Amygdala (tissue), 56 donors: ENCODE measurements around the gene CNTNAP2.
A peak's percentile ranks its signal among the peaks of the same experiment; 100 is the strongest.

ENCODE experiments used
- DNase-seq, 56 donors: peaks; one replicate each; lab custom pipeline; 2025; lab: John Stamatoyannopoulos, UW

Gene CNTNAP2

DNA sequence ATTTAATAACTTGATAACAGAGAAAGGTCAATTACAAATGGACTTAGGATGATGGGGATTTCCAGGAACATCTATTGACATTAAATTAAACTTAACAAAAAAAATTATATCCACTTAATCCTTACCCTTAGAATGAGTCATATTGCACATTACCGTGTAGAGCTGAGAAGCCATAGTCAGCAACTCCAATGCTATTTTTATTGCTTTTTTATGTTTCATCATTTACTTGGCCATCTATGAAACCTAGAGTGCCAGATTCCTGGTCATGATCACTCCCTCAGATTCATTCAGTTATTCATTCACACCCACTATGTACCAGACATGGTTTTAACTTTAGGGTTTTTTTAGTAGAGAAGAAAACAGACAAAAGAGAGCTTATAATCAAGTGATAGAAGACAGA, 1180.4 kb downstream of the CNTNAP2 start:
- DNase-seq, result no peak

GRCh38 chr7:147298611-147299043, 1182.0 kb downstream of the CNTNAP2 start:
- DNase-seq, result no peak

DNA sequence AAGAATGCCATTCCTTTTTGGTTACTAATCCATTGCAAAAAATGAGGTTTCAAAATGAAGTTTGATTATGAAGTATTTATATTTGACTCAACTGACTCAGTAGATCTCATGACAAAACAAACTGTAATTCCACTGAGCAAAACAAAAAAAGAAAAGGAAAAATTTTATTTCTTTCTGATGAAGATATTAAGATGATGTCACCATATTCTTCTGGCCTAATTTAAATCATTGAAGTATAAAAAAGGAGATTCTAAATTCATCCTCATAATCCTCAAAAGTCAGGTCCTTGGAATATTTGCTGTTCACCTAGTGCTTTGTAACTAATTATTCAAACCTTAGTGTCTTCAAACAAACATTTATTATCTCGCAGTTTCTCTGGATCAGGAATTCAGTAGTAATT, 1183.7 kb downstream of the CNTNAP2 start:
- no peak for DNase-seq

- DNase-seq, result no peak
Measured at GRCh38 chr7:147304376-147304775, 1187.8 kb downstream of the CNTNAP2 start.

DNA sequence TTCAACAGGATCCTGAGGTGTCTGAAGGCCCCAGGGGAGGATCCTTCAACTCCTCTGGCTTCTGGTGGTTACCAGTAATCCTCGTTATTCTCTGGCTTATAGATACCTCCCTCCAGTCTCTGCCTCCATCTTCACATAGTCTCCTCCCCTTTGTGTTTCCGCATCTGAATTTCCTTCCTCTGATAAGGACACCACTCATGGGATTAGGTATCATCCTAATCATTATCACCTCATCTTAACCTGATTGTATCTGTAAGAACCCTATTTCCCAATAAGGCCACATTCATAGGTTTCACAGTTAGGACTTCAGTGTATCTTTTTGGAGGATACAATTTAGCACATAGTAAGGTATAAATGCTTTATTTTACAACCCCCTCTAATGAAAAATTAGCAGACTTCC, 1189.2 kb downstream of the CNTNAP2 start:
- DNase-seq, result no peak

- no peak for DNase-seq
Measured at GRCh38 chr7:147308539-147308938, 1191.9 kb downstream of the CNTNAP2 start.

- no peak for DNase-seq
Measured at GRCh38 chr7:147311336-147311735, 1194.7 kb downstream of the CNTNAP2 start.

DNA sequence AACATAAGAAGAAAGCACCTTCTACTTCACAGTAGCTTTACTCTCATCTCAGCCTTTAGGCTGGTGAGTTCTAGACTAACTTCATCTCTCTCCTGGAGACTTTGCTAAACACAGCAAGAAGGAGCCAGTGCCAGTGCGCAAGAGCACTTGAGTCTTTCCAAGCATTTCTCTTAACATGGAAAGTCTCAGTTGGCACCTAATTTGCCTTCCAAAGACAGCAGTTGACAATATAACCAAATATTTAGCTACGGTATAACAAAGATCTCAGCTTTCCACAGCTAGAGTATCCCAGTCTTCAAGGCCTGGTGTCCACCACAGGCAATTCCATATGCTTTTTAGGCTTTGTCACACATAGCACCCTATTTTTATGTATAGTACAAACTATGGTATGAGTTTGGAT, 1204.9 kb downstream of the CNTNAP2 start:
- no peak for DNase-seq

DNA sequence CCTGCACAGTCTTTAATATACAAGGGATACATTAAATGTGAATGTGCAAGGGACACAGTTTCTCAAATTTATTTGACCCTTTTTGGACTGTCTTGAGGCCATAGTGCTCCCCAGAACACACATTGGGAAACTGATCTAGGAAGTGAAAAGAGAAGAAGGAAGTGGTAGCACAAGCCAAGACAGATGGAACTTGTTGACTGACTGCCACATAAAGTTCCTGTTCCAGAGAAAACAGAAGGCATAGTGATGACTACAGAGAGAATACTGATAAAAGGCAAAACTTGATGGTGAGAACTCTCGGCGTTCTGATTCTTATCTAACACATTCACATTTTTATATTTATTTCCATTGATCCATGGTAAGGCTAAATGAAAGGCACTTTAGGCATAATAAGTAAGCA, 1216.4 kb downstream of the CNTNAP2 start:
- peak in 1 of 56 donors; percentile 12 for DNase-seq

DNA sequence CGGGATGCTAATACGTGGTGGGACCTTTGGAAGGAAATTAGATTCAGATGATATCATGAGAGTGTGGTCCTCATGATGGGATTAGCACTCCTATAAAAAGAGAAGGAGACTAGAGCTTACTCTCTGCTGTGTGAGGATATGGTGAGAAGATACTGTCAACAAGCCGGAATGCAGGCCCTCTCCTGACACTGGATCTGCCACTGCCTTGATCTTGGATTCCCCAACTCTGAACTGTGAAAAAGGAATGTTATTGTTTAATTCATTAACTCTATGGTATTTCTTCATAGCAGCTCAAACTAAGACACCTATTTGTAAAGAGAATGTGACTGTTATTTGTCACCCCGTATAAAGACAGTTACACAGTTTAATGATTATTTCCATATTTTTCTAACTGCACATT, 1246.5 kb downstream of the CNTNAP2 start:
- DNase-seq, result no peak

DNA sequence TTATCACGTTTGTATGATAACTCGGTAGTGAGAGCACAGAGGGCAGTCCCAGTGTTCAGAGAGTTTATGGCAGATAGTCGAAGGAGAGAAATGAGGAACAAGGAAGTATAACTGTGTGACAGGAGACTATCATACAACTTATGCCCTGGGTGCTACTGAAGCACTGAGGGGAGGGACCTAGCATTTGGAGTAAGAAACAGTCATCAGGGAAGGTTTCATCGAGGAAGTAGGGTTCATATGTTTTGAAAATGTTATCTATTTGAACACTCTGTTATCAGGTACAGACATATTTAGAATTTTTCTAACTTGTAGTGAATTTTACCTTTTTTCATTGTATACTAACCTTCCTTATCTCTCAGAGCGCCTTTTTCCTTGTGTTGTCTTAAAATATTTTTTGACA, 1259.6 kb downstream of the CNTNAP2 start:
- no peak for DNase-seq

DNA sequence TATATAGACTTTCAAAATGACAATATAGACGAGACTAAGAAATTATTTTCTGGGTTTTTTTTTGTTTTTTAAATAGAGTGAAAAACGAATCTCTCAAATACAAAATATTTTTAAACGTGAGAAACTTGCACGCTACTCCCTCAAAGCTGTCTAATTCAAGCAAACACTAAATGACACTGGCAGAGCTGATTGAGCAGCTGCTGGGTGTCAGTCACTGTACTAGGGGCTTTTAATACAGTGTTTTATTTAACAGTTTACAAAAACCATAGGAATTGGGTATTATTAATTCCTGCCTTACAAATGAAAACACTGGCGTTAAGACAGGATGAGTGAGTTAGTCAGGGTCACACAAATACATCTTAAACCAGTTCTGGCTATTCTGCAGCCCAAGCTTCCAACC, 1264.3 kb downstream of the CNTNAP2 start:
- DNase-seq, result no peak

GRCh38 chr7:147394329-147394728, 1277.7 kb downstream of the CNTNAP2 start:
- no peak for DNase-seq

DNA sequence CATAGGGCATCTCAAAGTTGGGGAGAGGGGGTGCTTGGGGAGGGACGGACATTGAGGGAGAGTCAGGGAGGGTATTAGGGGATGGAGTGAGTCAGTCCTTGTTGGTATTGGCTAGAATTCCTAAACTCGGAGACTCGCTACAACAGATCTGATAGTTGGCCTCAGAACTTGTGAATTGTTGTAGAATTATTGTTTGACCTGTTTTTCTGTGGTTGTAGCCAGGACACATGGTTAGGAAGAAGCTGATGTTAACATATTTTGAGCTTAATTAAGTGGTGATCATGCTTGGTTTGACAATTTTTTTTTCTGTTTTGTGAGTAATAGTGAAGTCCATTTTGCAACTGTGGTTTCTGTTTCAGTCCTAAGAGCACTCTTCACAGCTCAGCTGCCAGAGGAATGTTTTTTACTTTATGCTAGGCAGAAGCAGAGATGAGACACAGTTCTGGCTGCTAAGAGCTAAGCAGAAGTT, 1283.7 kb downstream of the CNTNAP2 start:
- DNase-seq, result no peak

- DNase-seq, result no peak
Measured at GRCh38 chr7:147400925-147401324, 1284.3 kb downstream of the CNTNAP2 start.

DNA sequence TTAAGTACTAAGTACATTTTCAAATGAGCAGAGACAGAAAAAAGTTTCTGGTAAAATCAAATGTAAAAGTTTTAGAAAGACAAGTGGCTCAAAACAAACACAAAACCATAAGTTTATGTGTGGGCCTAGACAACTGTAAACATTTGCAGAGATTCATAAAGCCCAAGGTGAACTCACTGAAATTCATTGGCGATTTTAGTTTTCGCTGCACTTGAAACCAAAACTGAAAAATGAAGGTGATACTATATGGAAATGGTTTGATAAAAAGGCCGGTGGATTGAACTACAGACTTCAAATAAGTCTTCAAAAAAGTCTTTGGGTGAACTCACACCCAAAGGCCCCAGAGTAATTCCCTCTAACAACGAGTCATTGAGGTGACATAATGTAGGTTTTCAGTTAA, 1289.0 kb downstream of the CNTNAP2 start:
- no peak for DNase-seq

GRCh38 chr7:147406521-147407135, 1290.0 kb downstream of the CNTNAP2 start:
- DNase-seq, result no peak

DNA sequence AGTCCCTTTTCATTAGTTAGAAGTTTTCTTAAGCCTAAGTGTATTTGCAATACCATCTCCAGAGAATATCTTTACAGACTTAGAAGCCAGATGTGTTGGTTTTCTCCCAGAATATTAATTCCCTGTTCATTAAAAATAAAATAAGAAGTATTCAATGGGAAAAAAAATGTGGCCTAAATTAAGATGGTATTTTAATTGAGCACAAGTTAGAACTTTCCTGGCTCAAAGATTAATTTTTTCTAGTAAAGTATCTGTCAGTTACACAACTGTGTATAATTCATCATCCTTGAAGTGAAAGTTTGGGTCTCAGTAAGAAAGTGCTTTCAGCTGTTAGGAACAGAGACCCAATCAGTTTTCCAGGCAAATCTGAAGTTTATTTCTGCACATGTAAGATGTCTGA, 1294.5 kb downstream of the CNTNAP2 start:
- no peak for DNase-seq

DNA sequence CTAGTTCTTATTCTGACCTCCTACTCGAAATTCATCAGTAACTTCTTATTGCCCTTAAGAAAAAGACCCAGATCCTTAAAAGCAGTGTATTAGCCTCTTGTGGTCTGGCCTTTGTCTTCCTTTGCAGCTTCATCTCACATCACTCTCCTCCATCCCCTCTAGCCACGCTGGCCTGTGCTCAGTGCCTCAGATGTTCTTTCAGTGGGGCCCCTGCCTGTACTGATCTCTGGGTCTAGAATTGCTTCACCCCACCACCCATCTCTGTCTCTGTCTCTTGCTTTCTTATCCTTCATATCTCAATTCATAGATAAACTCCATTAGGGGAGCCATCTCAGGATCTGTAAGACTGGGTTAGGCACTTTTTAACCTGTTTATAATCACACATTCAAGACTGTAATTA, 1295.5 kb downstream of the CNTNAP2 start:
- DNase-seq, result no peak

DNA sequence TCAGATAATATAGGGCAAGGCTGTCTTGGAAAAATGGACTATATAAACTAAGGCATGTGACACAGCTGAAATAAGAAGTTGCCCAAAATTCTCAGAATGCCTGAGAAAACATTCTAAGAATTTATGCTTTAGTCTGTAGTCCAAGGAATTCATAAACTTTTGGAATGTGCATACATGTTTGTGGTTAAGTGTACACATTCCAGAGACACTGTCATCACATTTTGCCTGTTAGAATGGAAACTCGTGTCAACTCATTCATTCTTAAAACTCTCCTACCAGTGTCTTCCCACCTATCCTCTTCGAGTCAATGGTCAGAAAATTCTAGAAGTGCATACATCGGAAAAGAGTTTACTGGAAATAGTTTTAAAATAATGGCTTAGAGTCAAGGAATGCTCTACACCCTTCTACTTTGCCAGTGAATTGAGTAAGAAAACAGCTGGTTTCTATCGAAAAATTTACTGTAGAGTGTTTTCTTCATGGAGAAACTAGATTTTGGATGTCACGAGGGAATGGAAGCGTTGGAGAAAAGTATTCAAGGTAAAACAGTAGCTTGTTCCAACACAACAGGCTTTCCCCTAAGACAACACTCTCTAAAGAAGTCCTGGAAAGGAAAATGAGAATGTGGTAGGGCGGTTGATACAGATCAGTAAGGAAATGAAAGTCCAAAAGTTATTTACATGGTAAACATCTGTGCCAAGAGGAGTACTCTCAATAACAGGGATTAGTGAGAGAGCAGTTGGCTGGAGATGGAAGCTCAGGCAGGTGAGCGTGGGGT, 1296.4 kb downstream of the CNTNAP2 start:
- no peak for DNase-seq

- no peak for DNase-seq
Measured at GRCh38 chr7:147413557-147413870, 1296.9 kb downstream of the CNTNAP2 start.

DNA sequence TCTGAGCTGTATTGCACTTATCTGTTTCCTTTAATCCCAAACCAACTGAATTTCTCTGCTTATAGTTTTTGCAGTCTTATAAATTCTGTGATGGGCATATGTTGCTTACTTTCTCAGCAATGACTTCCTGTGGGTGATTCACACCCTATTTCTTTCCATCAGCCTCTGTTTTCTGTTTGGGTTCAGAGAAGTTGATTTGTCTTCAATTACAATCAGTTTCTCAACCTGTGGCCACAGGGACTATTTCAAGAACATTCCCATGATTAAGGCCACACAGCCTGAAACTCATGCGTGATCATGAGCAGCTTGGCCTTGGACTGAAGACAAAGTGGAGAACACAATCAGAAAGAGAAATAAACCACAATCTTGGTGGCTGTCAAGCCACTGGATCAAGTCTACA, 1299.4 kb downstream of the CNTNAP2 start:
- DNase-seq, result no peak
